Stimulated activated CD4-positive, alpha-beta T cell treated with anti-CD3 and anti-CD28 coated beads, Interleukin-15, amount 100 ng/mL, for 24 hours (primary cell): ENCODE results near the gene KLHL40.

ENCODE experiments used
- DNase-seq: peaks from one replicate; pipeline ENCODE4 v3.0.0-alpha.2; 2020

Gene KLHL40

GRCh38 chr3:42728668-42729364, 43.5 kb downstream of the KLHL40 start:
- no peak for DNase-seq

- no peak for DNase-seq
Measured at GRCh38 chr3:42729404-42730145, 44.2 kb downstream of the KLHL40 start.

- DNase-seq: no peak
Measured at GRCh38 chr3:42730294-42730693, 45.0 kb downstream of the KLHL40 start.

GRCh38 chr3:42730706-42731420, 45.5 kb downstream of the KLHL40 start:
- DNase-seq: no peak

- no peak for DNase-seq
Measured at GRCh38 chr3:42731476-42732195, 46.3 kb downstream of the KLHL40 start.

GRCh38 chr3:42732196-42732828, 47.0 kb downstream of the KLHL40 start:
- DNase-seq: no peak

GRCh38 chr3:42732829-42733459, 47.6 kb downstream of the KLHL40 start:
- no peak for DNase-seq

GRCh38 chr3:42733501-42734262, 48.3 kb downstream of the KLHL40 start:
- no peak for DNase-seq

- DNase-seq: no peak
Measured at GRCh38 chr3:42734263-42734860, 49.0 kb downstream of the KLHL40 start.

- DNase-seq: no peak
Measured at GRCh38 chr3:42735019-42735418, 49.7 kb downstream of the KLHL40 start.

GRCh38 chr3:42735615-42736014, 50.3 kb downstream of the KLHL40 start:
- DNase-seq: no peak

- no peak for DNase-seq
Measured at GRCh38 chr3:42736081-42736480, 50.7 kb downstream of the KLHL40 start.

GRCh38 chr3:42736531-42736930, 51.2 kb downstream of the KLHL40 start:
- no peak for DNase-seq

GRCh38 chr3:42739401-42740158, 54.2 kb downstream of the KLHL40 start:
- DNase-seq: no peak

- no peak for DNase-seq
Measured at GRCh38 chr3:42741796-42742195, 56.5 kb downstream of the KLHL40 start.
